ENCODE data around the gene PAPOLA.

GRCh38 chr14:96587823-96588385, 85.7 kb downstream of the PAPOLA start:
- TF ChIP-seq TAF1 (IDR thresholded peaks at IDR 0.05; ENCODE audit: borderline replicate concordance, insufficient read depth, low read length) (no peak), SIN3A (IDR thresholded peaks at IDR 0.05; ENCODE audit: borderline replicate concordance, insufficient read depth, low read length) (no peak)

Measured in PFSK-1 (cell line).